GM15510 (cell line): ENCODE data around the gene SLC6A13.

Source experiments
- POLR2A ChIP-seq: IDR thresholded peaks from 3 replicates; pipeline ENCODE4 v1.6.1; 2011; ENCODE audit warnings: borderline replicate concordance; ENCODE audit not compliant: insufficient read length; ENCODE audit errors: extremely low read depth

The SLC6A13 gene

DNA sequence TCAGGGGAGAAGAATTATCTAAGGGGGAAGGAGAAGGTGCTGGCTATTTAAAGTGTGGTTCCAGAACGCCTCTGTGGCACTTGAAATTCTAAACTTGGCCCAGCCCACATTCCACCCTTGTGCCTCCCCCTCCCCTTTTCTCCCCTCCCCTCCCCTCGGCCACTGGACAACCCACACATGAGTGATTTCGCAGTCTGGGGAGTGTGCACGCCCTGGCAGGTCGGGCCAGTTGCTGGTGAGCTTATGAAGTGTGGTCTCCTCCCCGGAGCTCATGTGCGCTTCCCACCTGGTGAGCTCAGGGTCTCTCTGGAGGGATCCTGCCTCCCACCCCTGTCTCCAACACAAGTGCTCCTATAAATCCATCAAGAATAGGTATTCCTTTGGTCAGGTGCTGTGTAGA lies at the start of gene SLC6A13:
TSS of gene SLC6A13 (minus strand) at position 20 of the 400 bp plus-strand sequence. CDS start 2,784 bp downstream, outside the sequence.
- TF ChIP-seq POLR2A, result no peak

DNA sequence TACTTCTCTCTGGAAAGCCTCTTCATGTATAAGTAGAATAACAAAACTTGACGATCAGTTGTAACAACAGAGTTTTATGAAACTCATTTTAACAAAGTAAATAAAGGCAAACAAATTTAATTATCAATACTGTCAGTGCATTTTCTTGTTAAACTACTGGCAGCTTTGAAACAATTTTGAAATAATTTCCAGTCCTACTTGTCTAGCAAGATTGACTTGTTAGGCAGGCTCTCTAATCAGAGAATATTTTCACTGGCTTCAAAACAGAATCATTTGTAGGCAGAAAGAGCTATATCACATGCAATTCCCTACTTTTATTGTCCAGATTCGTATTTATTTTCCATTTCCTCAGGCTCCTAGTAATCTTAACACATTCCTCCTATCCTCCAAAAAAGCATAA lies 45.9 kb upstream of the SLC6A13 start:
- TF ChIP-seq POLR2A, result no peak

DNA sequence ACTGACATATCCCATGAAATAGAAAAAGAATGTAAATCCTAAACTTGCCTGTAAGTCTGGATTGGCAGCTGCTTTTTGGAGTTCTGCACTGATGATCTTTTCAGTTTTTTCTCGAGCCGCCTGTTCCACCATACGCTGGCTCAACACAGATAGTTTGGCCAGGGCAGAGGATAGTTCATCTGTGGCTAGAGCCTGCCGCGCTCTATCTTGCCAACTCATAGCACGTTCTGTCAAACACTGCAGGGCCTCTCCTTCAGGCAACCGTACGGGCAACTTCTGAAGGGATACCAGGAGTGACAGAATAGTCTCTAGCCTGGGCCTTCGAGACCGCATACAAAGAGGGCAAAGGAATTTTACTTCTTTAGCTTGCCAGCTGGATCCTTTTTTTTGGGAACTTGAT lies 44.8 kb upstream of the SLC6A13 start:
- no peak for TF ChIP-seq POLR2A

DNA sequence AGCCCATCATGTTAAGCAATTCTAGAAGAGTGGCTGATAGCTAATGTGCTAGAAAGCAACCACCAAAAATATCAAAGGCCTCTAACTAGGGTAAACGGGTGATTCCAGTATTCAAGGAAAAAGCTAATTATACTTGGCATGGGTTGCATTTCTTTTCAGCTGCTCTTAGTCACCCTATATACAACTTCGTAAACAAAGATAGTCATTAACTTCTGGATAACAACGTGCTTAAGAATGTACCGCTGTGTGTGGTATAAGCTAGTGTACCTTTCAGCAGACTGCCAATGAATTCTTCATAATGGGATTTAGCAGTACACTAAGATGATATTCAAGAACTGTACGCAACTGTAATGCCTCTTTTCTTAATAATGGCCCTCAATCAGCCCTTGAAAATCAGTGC lies 42.2 kb upstream of the SLC6A13 start:
- no peak for TF ChIP-seq POLR2A

DNA sequence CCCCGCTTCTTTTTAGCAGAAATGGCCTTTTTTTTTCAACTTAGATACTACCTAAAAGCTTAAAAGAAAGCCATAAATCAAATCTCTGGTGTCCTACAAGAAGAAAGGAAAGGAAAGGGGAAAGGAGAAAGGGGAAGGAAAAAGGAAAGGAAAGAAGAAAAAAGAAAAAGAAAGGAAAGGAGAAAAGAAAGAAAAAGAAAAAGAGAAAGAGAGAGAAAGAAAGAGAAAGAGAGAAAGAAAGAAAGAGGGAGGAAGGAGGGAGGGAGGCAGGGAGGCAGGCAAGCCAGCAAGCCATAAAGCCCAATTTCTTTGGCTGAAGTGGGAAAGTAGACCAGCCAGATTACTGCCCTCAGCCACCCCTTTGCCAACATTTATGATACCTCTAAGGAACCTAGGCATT lies 32.5 kb upstream of the SLC6A13 start:
- no peak for TF ChIP-seq POLR2A

DNA sequence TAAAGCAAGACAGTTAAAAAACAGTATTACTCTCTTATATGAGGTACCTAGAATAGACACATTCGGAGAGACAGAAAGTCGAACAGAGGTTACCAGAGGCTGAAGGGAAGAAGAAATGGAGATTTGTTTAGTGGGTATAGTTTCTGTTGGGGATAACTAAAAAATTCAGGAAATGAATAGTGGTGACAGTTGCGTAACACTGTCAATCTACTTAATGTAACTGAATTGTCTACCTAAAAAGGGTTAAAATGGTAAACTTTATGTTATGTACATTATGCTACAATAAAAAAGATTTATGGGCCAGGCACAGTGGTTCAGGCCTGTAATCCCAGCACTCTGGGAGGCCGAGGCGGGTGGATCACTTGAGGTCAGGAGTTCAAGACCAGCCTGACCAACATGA lies 30.6 kb upstream of the SLC6A13 start:
- no peak for TF ChIP-seq POLR2A

DNA sequence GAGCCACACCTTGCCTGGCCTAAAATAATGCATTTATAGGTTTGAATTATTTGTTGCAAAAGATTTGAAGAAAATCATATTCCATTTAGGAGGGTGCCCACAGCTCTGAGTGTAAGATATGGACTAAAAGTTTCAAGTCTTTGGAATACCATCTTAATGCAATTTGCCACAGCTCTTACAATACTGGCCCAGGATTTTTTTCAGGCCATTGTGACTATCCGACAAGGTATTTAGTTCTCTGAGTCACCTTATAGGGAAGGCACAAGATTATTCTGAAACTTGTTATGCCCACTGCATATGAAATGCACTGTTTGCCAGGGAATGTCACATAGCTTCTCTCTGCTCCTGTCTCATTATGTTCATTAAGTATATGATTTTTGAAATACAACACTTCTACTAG lies 29.6 kb upstream of the SLC6A13 start:
- no peak for TF ChIP-seq POLR2A

DNA sequence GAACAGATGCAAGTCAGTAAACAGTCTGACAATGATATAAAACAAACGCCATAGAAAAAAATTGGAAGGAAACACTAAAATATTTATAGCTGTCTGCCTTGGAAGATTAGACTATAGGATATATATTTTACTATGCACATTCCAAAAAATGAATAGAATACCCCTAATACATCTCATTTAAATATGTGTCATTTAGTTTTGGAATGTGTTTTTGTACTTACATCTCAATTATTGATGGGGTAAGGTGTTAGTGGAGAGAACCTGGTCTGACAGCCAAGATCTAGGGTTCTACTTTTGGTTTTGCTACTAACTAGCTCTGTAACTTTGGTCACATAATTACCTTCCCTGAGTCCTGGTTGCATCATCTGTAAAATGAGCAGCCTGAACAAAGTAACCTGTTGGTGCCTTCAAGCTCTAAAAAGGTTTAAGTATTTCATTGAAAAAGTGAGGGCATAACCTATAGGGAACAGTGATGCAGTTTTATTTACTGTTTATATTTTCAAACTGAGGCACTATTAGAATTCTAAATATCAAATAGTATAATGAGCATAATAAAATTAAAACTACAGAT lies 28.6 kb upstream of the SLC6A13 start:
- no peak for TF ChIP-seq POLR2A

DNA sequence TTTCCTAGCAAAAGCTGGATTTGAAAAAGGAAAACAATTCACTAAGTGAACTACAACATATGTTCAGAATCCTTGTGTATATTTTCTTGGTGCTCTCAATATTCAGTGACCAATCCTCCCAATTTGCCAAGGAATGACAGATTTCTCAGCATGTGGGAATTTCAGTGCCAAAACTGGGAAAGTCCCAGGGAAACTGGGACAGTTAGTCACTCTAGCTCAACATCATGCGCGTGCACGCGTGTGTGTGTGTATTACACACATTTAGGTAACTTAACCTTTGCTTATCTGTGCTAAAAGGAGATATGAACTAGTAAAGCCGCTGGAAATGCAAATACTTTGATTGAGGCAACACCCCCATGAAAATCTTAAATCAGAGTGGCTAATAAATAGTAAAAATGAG lies 26.1 kb upstream of the SLC6A13 start:
- TF ChIP-seq POLR2A, result no peak

DNA sequence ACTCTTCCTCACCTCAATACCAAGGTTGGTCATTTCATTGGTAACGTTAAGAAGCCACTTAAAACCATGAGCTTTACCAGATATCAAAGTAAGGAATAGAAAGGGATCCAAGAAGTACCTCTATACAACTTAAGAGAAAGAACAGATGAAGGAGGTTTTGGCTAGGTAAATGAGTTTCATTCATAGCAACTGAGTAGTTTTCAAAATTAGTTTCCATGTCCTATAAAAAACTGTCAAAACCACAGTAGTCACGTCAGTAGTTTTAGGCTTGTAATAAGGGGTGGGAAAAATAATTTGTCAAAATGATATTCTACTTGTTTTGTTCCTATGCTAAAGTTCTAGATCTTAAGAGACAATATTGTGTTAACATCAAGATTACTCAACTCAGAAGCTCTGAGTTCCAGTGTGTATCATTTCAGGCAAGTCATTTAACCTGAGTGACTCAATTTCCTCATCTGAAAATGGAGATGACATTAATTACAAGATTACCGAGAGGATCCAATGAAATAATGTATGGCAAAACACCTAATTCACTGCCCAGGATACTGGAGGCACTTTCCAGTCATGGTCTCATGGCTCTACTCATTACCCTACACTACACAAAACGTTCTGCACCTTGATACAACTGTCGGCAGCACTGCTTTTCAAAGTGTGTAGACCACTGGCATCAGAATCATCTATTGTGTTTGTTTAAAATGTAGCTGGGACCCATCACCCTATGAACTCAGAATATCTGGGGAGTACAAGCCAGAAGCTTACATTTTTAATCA lies 24.1 kb upstream of the SLC6A13 start:
- TF ChIP-seq POLR2A, result no peak

DNA sequence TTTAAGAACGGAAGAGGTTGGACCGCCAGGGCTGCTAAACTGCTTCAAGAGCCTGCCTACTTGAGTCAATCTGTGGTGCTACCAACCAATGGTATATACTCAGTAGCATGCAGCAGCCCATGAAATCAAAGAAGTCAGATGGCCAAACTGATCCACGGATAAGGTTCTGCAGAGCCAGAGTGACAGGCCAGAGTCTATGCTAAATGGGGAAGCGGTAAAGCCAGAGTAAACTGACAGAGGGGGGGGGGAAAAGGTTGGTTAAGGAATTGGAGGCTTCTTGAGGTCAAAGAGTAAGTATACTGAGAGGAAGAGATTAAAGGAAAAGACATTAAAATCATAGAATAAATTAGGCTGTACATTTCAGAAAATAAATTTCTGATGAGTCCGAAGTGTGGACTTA lies 15.4 kb upstream of the SLC6A13 start:
- TF ChIP-seq POLR2A, result no peak

DNA sequence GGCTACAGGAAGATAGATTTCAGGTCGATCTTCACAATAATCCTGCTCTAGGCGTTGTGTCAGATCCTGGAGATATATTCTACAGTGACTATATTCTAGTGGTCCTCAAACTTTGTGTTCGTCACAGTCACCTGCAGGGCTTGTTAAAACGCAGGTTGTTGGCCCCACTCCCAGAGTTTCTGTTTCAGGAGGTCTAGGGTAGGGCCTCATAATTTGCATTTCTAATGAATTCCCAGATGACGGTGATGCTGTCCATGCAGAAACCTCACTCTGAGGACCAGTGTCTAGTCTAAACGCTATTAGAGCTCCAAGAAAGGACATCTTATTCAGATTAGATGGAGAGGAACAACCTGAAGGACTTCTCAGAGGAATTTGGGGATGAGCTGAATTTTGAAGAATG lies 13.2 kb upstream of the SLC6A13 start:
- TF ChIP-seq POLR2A, result no peak

DNA sequence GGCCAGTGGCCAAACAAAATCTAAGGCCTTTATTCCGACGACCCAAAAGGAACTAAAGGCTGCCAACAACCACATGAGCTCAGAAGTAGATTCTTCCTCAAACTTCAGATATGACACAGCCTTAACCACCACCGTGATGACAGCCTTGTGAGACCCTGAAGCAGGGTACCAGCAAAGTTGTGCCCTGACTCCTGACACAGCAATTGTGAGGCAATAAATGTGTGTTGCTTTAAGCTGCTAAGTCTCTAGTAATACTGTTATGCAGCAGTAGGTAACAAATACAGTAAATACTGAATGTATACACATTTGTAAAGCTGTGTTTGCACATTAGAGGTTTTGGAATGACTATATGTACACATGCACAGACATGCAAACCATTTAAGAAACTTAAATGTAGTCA lies 10.7 kb upstream of the SLC6A13 start:
- TF ChIP-seq POLR2A, result no peak

DNA sequence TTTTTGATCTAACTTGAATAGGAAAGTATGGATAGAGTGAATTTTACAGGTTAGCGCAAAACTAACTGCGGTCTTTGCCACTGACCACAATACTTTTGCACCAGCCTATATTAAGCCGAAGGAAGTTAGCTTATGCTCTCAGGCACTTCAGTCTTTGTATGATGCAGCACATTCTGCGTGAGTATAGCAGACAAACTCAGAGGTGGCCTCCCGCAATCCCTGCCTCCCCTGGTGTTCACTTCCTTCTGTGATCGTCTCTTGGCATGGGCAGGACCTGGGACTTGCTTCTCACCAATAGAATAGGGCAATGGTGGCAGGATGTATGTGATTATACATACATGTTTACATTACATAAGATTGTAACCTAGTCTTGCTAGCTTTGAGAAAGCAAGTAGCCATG lies 10.3 kb upstream of the SLC6A13 start:
- no peak for TF ChIP-seq POLR2A

DNA sequence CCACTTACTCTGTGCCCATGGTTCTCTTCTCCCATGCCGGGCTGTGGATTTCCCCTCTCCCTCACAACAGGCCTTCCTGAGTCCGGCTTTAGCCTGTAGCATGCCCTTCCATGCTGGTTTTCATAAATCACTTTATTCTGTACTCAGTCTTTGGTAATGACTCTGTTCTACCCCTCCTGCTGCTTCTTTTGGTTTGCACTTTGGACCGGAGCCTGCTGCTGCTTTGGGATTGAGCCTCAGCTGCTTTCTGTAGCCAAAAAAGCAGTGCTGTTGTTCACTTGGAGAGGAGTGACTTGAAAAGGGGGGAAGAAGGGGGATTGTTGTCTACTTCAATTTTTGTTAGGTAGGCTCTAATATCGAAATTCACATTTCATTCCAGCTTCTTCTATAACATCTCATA lies 8.5 kb upstream of the SLC6A13 start:
- no peak for TF ChIP-seq POLR2A

DNA sequence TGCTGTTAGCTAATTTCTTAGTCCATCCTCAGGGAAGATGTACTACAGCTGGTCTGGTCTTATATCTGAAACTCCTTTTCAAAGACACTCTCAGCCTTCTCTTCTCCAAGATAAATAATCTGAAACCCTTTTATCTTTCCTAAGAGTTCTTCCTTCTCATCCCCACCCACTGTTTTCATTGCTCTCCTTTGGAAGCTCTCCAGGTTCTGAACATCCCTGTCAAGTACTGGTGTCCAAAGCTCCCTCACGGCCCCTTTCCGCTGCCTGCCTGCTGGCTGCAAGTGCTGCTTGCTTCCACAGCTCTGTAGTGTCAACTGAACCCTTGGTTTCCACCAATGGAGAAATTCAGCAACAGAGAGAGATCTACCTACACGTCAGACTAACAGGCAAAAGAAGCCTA lies 6.6 kb upstream of the SLC6A13 start:
- TF ChIP-seq POLR2A, result no peak
